ENCODE results near the gene ID3. TPM values are rescaled to one million over a fixed set of nuclear protein-coding genes. Genes with fewer than 3 reads are reported as not detected.

ID3 gene
- total and polyA plus RNA-seq, 9 of the 15 experiments (the other 6 are each of a cell fraction or from before 2014, with no cell fraction given): 6.8 to 59.8 (median 23.5) TPM

GRCh38 chr1:23530747-23531561, 28.3 kb downstream of the ID3 start, which contains the start of gene E2F2 (continued):
- TF ChIP-seq HMG20B (CRISPR knock-in tag; IDR thresholded peaks at IDR 0.05): no peak
- peak; percentile 77 to 95 for TF ChIP-seq E2F6 (IDR thresholded peaks at IDR 0.05; ENCODE audit: borderline replicate concordance in 1 of 2, extremely low read depth in 1 of 2, insufficient read depth in 1 of 2, insufficient read length in 1 of 2, low read depth in 1 of 2, low read length in 1 of 2, poor library complexity in 1 of 2, severe bottlenecking in 1 of 2)
- TF ChIP-seq THRA (IDR thresholded peaks at IDR 0.05): no peak
- peak; percentile 64 for TF ChIP-seq ZNF592 (IDR thresholded peaks at IDR 0.05)
- TF ChIP-seq NR3C1 (CRISPR knock-in tag; IDR thresholded peaks at IDR 0.05): peak; percentile 81
- TF ChIP-seq ZNF696 (CRISPR knock-in tag; conservative IDR thresholded peaks at IDR 0.05): no peak
- no peak for TF ChIP-seq TCF15 (CRISPR knock-in tag; IDR thresholded peaks at IDR 0.05)
- TF ChIP-seq ZNF561 (CRISPR knock-in tag; conservative IDR thresholded peaks at IDR 0.05): no peak
- peak; percentile 66; the same call in 1 of the 2 replicates for TF ChIP-seq XRCC5 (IDR thresholded peaks at IDR 0.05; ENCODE audit: low read depth, low read length)
- peak; percentile 52; the same call in 1 of the 2 replicates for TF ChIP-seq CBX1 (IDR thresholded peaks at IDR 0.05; ENCODE audit: low read depth)
- TF ChIP-seq ATF2 (CRISPR knock-in tag; IDR thresholded peaks at IDR 0.05): no peak
- TF ChIP-seq ZBTB11 (CRISPR knock-in tag; IDR thresholded peaks at IDR 0.05): peak in 1 of 3 experiments; percentile 25; a peak in 2 of 6 replicates
- no peak for TF ChIP-seq KLF16 (IDR thresholded peaks at IDR 0.05)
